Activated T-cell treated with anti-CD3 and anti-CD28 coated beads, Interleukin-2, amount 50 U/mL, for 4 hours (primary cell): ENCODE data around the gene NT5M. TPM values are rescaled to one million over a fixed set of nuclear protein-coding genes. Genes with fewer than 3 reads are reported as not detected.
"Not testable (repeated sequence)": the region's sequence is repeated elsewhere in the genome, so short reads cannot be mapped to it uniquely, and the experiment has no call there.

Experiments
- ATAC-seq, 2 donors: fragments of 200-7000 bp; cut with Tn5 transposase; one replicate each; pipeline ENCODE4 v1.10.0; 2021
- DNase-seq: peaks from one replicate; pipeline ENCODE4 v3.0.0-alpha.2; 2020
- H3K27me3 Mint-ChIP-seq: one replicate; pipeline ENCODE4 v1.8.0; 2021; ENCODE audit warnings: low read depth, mixed read lengths
- H3K36me3 Mint-ChIP-seq: one replicate; pipeline ENCODE4 v1.8.0; 2022; ENCODE audit warnings: mixed read lengths; ENCODE audit not compliant: insufficient read depth
- H3K4me1 Mint-ChIP-seq: one replicate; pipeline ENCODE4 v1.8.0; 2021; ENCODE audit warnings: low read depth, mixed read lengths
- H3K4me3 Mint-ChIP-seq: one replicate; pipeline ENCODE4 v1.8.0; 2021; ENCODE audit warnings: mild to moderate bottlenecking, moderate library complexity, mixed read lengths
- H3K9me3 Mint-ChIP-seq: one replicate; pipeline ENCODE4 v1.8.0; 2021; ENCODE audit warnings: mixed read lengths
- total RNA-seq, 3 donors: library from RNA; stranded (reverse); gene quantifications; one replicate each; pipeline ENCODE4 v1.2.1, GENCODE V29; 2021

NT5M gene
- total RNA-seq, 3 donors from 2014 or later: 2.6 to 3.3 (median 3.2) TPM

DNA sequence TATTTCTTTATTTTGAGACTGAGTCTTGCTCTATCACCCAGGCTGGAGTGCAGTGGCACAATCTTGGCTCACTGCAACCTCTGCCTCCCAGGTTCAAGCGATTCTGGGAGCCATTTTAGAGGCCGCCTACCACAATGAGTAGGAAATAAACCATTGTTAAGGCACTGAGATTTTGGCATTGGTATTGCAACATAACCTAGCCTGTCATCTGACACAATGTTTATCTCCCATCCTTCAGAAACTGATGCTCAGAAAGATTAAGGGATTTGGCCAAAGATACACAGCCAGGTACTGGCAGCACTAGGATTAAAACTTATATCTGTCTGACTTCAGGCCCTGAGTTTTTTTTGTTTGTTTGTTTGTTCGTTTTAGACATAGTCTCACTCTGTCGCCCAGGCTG, 14.1 kb upstream of the NT5M start:
- ATAC-seq (no peak), DNase-seq (no peak)
- H3K4me3 Mint-ChIP-seq: no peak overlapping the region
- H3K9me3 Mint-ChIP-seq: no peaks in the 10 kb centered on the region
- H3K36me3 Mint-ChIP-seq: no peaks in the 10 kb centered on the region
- no peaks in the 10 kb centered on the region for H3K4me1 Mint-ChIP-seq
- H3K27me3 Mint-ChIP-seq: no peaks in the 10 kb centered on the region

DNA sequence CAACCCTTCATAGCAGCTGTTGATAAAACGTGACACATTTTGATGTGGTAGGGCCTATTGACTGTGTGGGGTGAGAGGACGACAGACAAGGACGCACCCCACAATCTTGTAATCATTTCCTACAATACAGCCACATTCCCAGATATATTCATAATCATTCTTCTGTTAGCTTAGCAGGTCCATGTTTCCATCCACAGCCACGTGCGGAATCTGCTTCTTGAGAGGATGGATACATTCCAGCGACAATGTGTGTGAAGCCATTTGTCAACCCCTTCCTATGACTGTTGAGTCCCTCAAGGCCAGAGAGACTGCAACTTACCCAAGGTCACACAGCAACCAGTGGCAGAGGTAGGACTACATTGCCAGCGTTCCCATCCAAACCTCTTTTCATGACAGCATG, 13.5 kb upstream of the NT5M start:
- Mint-ChIP-seq H3K36me3 (no peaks in the 10 kb centered on the region), H3K4me1 (no peaks in the 10 kb centered on the region), H3K4me3 (no peak overlapping the region), H3K9me3 (no peaks in the 10 kb centered on the region), H3K27me3 (no peaks in the 10 kb centered on the region)
- DNase-seq (no peak), ATAC-seq (no peak)

DNA sequence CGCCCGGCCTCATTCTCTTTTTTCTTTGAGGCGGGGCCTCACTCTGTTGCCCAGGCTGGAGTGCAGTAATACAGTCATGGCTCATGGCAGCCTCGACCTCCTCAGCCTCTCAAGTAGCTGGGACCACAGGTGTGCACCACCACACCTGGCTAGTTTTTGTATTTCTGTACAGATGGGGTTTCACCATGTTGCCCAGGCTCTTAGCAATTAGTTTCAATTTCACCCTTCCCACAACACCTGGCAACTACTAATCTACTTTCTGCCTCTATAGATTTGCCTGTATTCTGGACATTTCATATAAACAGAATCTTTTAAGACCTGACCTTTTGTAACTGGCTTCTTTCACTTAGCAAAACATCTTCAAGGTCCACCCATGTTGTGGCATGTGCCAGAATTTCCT, 8.0 kb upstream of the NT5M start:
- no peak for ATAC-seq
- Mint-ChIP-seq H3K9me3 (no peaks in the 10 kb centered on the region), H3K27me3 (peaks cover 4% of the 10 kb centered on the region), H3K4me3 (no peak overlapping the region), H3K36me3 (no peaks in the 10 kb centered on the region), H3K4me1 (peaks cover 2% of the 10 kb centered on the region)
- DNase-seq: no peak

DNA sequence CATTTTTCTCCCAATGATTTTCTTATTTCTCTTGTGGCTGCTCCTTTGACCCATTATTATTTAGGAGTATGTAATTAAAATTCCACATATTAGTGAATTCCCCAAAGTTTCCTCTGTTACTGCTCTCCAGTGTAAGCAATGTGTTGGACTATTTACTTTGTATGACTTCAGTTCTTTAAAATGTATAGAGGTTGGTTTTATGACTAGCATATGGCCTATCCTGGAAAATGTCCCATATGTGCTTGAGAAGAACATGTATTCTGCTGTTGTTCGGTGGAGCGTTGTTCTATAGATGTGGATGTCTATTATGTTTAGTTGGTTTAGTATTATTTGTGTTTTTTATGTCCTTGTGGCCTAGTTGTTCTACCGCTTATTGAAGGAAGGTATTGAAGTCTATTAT, 6.0 kb upstream of the NT5M start:
- H3K36me3 Mint-ChIP-seq: no peaks in the 10 kb centered on the region
- ATAC-seq (no peak), DNase-seq (no peak)
- H3K4me1 Mint-ChIP-seq: peaks cover 5% of the 10 kb centered on the region
- peaks cover 5% of the 10 kb centered on the region for H3K27me3 Mint-ChIP-seq
- H3K4me3 Mint-ChIP-seq: no peak overlapping the region
- no peaks in the 10 kb centered on the region for H3K9me3 Mint-ChIP-seq

DNA sequence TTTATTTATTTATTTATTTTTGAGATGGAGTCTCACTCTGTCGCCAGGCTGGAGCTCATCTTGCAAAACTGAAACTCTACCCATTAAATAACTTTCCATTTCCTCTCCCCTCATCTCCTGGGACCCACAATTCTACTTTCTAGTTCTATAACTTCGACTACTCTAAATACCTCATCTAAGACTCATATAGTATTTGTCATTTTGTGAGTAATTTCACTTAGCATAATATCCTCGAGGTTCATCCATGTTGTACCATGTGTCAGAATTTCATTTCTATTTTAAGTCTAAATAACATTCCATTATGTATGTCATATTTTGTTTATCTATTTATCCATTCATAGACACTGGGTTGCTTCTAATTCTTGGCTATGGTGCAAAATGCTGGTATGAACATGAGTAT, 5.1 kb upstream of the NT5M start:
- Mint-ChIP-seq H3K9me3 (no peaks in the 10 kb centered on the region), H3K4me3 (no peak overlapping the region), H3K36me3 (no peaks in the 10 kb centered on the region), H3K4me1 (peaks cover 9% of the 10 kb centered on the region), H3K27me3 (peaks cover 5% of the 10 kb centered on the region)
- ATAC-seq (peak; percentile 35 to 41), DNase-seq (no peak)

DNA sequence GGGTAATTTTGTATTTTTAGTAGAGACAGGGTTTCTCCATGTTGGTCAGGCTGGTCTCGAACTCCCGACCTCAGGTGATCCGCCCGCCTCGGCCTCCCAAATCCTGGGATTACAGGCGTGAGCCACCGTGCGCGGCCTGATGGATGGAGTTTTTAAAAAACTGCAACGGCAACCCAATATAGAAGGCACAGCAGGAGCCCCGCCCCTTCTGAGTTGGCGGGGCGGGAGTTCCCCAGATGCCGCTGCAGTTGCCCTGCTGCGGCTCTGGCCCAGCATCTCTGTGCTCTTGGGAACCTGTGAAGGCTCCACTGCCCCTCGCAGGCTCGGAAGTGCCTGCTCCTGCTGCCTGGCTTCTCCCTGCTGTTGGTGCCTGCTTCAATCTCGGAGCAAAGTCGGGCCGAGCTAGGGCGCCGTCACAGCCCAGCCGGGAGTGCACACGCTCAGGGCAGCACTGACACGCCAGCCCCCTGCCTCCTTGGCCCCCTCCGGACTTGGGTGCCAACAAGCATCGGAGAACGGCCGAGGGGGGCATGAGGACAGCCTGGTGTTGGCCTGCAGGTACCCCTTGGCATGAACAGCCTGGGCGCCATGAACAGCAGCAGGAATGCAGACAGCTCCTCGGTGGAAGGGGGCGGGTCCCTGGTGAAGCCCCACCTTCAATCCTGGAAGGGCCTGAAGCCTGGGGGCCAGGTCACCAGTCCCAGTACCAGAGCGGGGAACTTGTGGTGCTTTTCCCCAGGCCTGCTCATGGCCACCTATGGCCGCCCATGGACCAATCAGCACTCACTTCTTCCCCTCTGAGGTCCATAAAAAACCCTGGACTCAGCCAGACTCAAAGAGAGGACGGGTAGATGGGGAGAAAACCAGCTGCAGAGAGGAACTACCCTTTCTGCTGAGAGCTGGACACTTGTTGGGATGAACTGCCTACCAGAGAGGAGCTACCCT, 2.3 kb upstream of the NT5M start:
- Mint-ChIP-seq H3K9me3 (no peaks in the 10 kb centered on the region), H3K27me3 (peaks cover 5% of the 10 kb centered on the region), H3K4me1 (peaks cover 28% of the 10 kb centered on the region), H3K4me3 (peak overlapping the region; percentile 50), H3K36me3 (no peaks in the 10 kb centered on the region)
- peak; percentile 57 for DNase-seq
- ATAC-seq: peak; percentile 56 to 67

DNA sequence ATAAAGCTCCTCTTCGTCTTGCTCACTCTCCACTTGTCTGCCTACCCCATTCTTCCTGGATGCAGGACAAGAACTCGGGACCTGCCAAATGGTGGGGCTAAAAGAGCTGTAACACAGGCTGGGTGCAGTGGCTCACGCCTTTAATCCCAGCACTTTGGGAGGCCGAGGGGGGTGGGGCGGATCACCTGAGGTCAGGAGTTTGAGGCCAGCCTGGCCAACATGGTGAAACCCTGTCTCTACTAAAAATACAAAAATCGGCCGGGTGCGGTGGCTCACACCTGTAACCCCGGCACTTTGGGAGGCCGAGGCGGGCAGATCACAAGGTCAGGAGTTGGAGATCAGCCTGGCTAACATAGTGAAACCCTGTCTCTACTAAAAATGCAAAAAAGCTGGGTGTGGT, 1.5 kb upstream of the NT5M start:
- DNase-seq, H3K4me3 Mint-ChIP-seq, H3K36me3 Mint-ChIP-seq, H3K9me3 Mint-ChIP-seq, H3K27me3 Mint-ChIP-seq, ATAC-seq: not testable (repeated sequence)
- peaks cover 28% of the 10 kb centered on the region for H3K4me1 Mint-ChIP-seq

DNA sequence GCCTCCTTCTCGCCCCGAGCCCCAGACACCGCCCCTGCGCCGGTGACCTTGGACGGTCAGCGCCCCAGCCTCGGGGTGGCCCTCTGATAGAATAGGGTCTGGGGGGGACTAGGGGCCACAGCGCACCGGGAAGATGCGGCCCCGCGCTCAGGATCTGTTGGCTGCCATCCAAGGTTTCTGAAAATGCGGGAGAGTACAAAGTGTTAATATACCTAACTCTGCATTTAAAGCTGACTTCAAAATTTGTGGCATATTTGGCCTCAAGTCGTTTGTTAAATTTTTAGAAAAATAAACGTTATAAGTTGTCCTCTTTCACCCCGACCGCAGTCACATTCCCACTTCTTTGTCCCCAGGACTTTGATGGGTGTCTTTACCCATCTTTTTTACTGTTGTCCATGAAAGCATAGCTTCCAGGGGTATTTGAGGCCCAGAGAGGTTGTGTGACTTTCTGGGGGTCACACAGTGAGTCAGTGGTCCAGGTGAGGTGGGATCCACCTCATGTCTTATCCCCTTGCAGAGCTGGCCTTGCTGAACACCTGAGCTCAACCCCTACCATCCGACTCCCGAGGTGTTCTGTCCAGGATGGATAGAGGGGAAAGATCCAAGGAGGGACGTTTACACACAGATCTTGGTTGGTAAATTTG, 796 bp downstream of the NT5M start:
- peaks cover 26% of the 10 kb centered on the region for H3K4me1 Mint-ChIP-seq
- H3K36me3 Mint-ChIP-seq: no peaks in the 10 kb centered on the region
- peaks cover 5% of the 10 kb centered on the region for H3K27me3 Mint-ChIP-seq
- H3K9me3 Mint-ChIP-seq: no peaks in the 10 kb centered on the region
- no peak for DNase-seq
- ATAC-seq: no peak
- peak overlapping the region; percentile 70 for H3K4me3 Mint-ChIP-seq

DNA sequence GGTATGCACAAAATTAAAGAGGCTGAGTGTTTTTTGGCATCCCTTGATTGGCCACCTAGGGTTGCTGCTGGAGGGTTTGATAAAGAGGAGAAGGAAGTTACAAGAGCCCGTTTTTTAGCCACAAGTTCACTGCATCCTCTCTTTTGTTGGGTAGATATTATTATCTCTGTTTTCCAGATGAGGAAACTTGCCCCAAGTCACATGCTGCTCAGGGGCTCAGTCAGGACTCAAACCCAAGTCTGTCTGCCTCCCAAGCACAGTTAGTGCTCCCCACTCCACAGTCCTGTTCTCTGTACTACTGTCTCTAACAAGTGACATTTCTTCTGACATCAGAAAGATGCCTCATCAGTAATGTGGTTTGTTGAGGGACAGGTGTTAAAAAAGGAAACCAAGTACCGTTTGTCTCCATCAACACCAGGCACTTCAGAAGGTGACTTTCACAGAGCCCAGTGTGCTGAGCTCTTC, 1.4 kb downstream of the NT5M start:
- H3K9me3 Mint-ChIP-seq: no peaks in the 10 kb centered on the region

DNA sequence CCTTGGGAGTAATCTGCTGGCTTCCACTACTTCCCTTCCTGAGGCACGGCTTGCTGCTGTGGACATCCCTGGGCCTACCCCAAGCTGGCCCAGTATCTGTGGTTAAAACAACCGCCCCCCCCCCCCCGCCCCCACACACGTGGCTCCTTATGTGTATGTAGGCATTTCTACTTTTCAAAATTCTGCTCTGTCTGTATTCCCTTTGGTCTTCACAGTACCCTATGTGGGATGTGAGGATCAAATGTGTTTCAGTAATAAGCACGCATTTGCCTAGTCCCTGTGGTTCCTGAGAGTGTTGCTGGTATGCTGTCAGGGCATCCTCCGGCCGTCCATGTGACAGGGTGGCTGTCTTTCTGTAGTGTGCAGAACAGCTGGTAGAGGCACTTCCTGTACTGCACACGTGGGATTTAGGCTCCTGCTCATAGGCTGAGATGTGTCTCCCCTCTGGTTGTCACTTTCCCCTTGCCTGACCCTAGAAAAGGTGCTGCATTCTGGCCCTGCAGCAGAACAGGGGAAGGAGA, 2.2 kb downstream of the NT5M start:
- Mint-ChIP-seq H3K4me1 (peaks cover 24% of the 10 kb centered on the region), H3K9me3 (no peaks in the 10 kb centered on the region), H3K36me3 (no peaks in the 10 kb centered on the region), H3K27me3 (no peaks in the 10 kb centered on the region), H3K4me3 (peak overlapping the region; percentile 77)
- DNase-seq: peak; percentile 27
- ATAC-seq: peak; percentile 51 to 57

More for the DNA sequence above, 1.4 kb downstream of the NT5M start:
- H3K4me1 Mint-ChIP-seq: peaks cover 26% of the 10 kb centered on the region
- DNase-seq (no peak), ATAC-seq (peak; percentile 64 to 69)
- peaks cover 5% of the 10 kb centered on the region for H3K27me3 Mint-ChIP-seq
- peak overlapping the region; percentile 70 for H3K4me3 Mint-ChIP-seq
- H3K36me3 Mint-ChIP-seq: no peaks in the 10 kb centered on the region

DNA sequence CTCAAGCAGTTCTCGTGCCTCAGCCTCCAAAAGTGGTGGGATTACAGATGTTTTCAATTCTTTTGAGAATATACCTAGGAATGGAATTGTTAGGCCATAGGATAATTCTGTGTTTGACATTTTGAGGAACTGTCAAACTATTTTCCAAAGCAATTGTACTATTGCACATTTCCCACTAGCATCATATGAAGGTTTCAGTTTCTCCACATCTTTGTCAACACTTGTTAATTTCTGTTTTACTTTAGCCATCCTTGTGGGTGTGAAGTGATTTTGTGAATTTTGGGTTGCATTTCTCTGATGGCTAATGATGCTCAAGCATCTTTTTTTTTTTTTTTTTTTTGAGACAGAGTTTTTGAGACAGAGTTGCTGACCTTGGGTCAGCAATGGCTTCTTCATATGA, 6.2 kb downstream of the NT5M start:
- no peaks in the 10 kb centered on the region for H3K9me3 Mint-ChIP-seq
- no peaks in the 10 kb centered on the region for H3K36me3 Mint-ChIP-seq
- DNase-seq (no peak), ATAC-seq (no peak)
- H3K4me3 Mint-ChIP-seq: no peak overlapping the region
- H3K4me1 Mint-ChIP-seq: peaks cover 14% of the 10 kb centered on the region
- H3K27me3 Mint-ChIP-seq: no peaks in the 10 kb centered on the region

DNA sequence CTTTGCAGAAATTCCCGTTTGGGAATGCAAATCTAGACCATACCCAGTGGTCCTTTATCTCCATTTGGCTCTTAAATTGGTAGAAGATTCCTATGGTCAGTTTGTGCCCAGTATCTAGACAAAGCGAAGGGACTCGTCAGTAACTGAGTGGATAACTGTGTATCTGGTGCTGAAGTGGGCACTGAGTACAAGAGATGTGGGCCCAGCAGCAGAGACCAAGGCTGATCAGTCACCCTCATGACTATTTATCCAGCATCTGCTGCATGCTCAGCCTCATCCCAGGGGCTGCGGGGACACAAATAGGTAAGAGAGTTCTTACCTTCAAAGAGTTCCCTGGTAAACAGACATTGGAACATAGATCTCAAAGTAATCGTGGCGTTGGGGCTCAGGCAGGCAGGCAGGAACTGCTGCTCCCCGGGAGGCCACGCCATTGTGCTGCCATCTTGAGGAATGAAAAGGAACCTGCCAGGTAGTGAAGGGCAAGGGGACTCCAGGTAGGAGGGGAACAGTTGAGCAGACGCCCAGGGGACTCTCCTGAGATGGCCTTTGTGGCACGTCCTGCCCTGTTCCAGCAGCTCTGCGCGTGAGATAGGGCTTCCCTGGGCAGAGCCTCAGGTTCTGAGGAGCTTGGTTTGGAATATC, 10.3 kb downstream of the NT5M start:
- H3K27me3 Mint-ChIP-seq: no peaks in the 10 kb centered on the region
- H3K9me3 Mint-ChIP-seq: no peaks in the 10 kb centered on the region
- H3K4me3 Mint-ChIP-seq: no peak overlapping the region
- no peaks in the 10 kb centered on the region for H3K36me3 Mint-ChIP-seq
- peak; percentile 99 for ATAC-seq
- peaks cover 2% of the 10 kb centered on the region for H3K4me1 Mint-ChIP-seq
- peak; percentile 72 for DNase-seq

DNA sequence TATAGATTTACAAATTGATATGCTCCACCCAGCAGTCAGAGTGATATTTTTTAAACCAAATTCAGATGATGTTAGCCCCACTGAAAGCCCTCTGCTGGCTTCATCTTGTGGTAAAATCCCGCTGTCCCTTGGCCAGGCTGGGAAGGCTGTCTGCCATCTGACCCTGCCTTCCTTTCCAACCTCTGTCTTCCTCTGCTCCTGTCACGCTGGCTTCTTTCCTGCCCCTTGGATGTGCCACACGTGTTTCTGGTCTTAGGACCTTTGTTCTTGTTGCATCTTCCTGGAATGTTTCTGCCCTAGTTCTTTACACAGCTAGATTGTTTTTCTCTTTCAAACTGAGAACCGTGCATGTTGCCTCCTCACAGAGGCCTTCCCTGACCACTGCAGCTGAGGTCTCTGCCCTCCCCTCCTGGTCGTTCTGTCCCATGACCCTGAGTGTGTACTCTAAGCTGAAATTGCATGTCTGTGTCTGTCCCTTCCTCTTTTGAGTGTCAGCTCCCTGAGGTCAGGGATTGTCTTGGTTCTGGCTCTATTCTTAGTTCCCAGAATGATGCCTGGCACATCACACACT, 11.4 kb downstream of the NT5M start:
- Mint-ChIP-seq H3K36me3 (no peaks in the 10 kb centered on the region), H3K27me3 (no peaks in the 10 kb centered on the region), H3K9me3 (no peaks in the 10 kb centered on the region), H3K4me3 (no peak overlapping the region), H3K4me1 (peaks cover 2% of the 10 kb centered on the region)
- no peak for ATAC-seq
- no peak for DNase-seq
